Activated CD4-positive, CD25-positive, alpha-beta regulatory T cell (primary cell): ENCODE measurements around the gene TEN1.
"Not testable (repeated sequence)": the region's sequence is repeated elsewhere in the genome, so short reads cannot be mapped to it uniquely, and the experiment has no call there.

ENCODE experiments used
- DNase-seq, 4 experiments: peaks; one replicate each; lab custom pipeline; 2025; lab: John Stamatoyannopoulos, UW

Gene TEN1

GRCh38 chr17:75978938-75979704 is at the start of gene TEN1, which contains the start of gene ACOX1:
Gene TEN1 (plus strand): TSS chr17:75979240. CDS start chr17:75986193, 6,953 bp downstream.
Gene ACOX1 (minus strand): TSS chr17:75979166. CDS start chr17:75979073, 93 bp downstream.
- peak; percentile 88 to 92 (median 90) for DNase-seq

GRCh38 chr17:75931062-75931461 is 48.0 kb upstream of the TEN1 start:
- DNase-seq = no peak

GRCh38 chr17:75932852-75933251 is 46.2 kb upstream of the TEN1 start:
- no peak for DNase-seq

- DNase-seq = no peak
Measured at GRCh38 chr17:75933808-75934207, 45.2 kb upstream of the TEN1 start.

- DNase-seq = no peak
Measured at GRCh38 chr17:75937652-75938051, 41.4 kb upstream of the TEN1 start.

- DNase-seq = peak; percentile 77 to 82 (median 78)
Measured at GRCh38 chr17:75940727-75941441, 38.2 kb upstream of the TEN1 start, which contains the start of gene FBF1. Gene FBF1 (minus strand): TSS chr17:75941042. CDS start chr17:75938149, 2,893 bp downstream.

- DNase-seq = no peak
Measured at GRCh38 chr17:75941442-75941819, 37.6 kb upstream of the TEN1 start.

GRCh38 chr17:75942473-75942872 is 36.6 kb upstream of the TEN1 start:
- DNase-seq = no peak

GRCh38 chr17:75943491-75943890 is 35.5 kb upstream of the TEN1 start:
- DNase-seq = no peak

GRCh38 chr17:75945211-75945610 is 33.8 kb upstream of the TEN1 start:
- no peak for DNase-seq

GRCh38 chr17:75950421-75950820 is 28.6 kb upstream of the TEN1 start:
- no peak for DNase-seq

- no peak for DNase-seq
Measured at GRCh38 chr17:75950855-75951554, 28.0 kb upstream of the TEN1 start.

GRCh38 chr17:75959051-75959838 is 19.8 kb upstream of the TEN1 start:
- no peak for DNase-seq

GRCh38 chr17:75959839-75960511 is 19.1 kb upstream of the TEN1 start:
- DNase-seq = no peak

- DNase-seq = no peak
Measured at GRCh38 chr17:75965468-75965867, 13.6 kb upstream of the TEN1 start.

GRCh38 chr17:75969044-75969443 is 10.0 kb upstream of the TEN1 start:
- DNase-seq = not testable (repeated sequence)

GRCh38 chr17:75970011-75970523 is 9.0 kb upstream of the TEN1 start:
- DNase-seq = no peak

- DNase-seq = no peak
Measured at GRCh38 chr17:75970626-75971025, 8.4 kb upstream of the TEN1 start.

- not testable (repeated sequence) for DNase-seq
Measured at GRCh38 chr17:75975187-75975586, 3.9 kb upstream of the TEN1 start.

GRCh38 chr17:75975757-75976174 is 3.3 kb upstream of the TEN1 start:
- DNase-seq = no peak
